B cell (primary cell): Measurements from ENCODE around the gene ISOC2. TPM values are rescaled to one million over a fixed set of nuclear protein-coding genes. Genes with fewer than 3 reads are reported as not detected.

Source experiments
- ATAC-seq: fragments of 200-7000 bp; cut with Tn5 transposase; one replicate; pipeline ENCODE4 v1.10.0; 2021; ENCODE audit warnings: low read depth, mild to moderate bottlenecking, moderate number of reproducible peaks, moderate library complexity
- CTCF ChIA-PET: fragments of 350-600 bp; sonication (Branson Sonifier 250); formaldehyde crosslinking; loops from one replicate; lab custom pipeline; 2021; ENCODE audit warnings: antibody characterized with exemption, inconsistent platforms; lab: Charles Lee
- POLR2A ChIA-PET: fragments of 350-600 bp; sonication (Branson Sonifier 250); formaldehyde crosslinking; loops from one replicate; lab custom pipeline; 2021; ENCODE audit warnings: antibody characterized with exemption; lab: Charles Lee
- DNase-seq: peaks from one replicate; pipeline ENCODE4 v3.0.0; 2013
- H2AFZ ChIP-seq: 2 replicates; pipeline ENCODE4 v1.6.1; 2012; ENCODE audit warnings: mild to moderate bottlenecking, low read depth, low read length; ENCODE audit not compliant: insufficient read depth, poor library complexity, severe bottlenecking
- H3K27ac ChIP-seq, 2 donors: 1 replicate in 1 of 2; 2 replicates in 1 of 2; pipeline ENCODE4 v1.5.1; 2012 to 2013; ENCODE audit warnings: low read length in 2 of 2, mild to moderate bottlenecking in 2 of 2, moderate library complexity in 1 of 2
- H3K27me3 ChIP-seq, 4 experiments: fragments of 200-600 bp in 1 of 4; sonication (generic) in 1 of 4; replicated peaks in 1 of 4; 1 replicate in 2 of 4; 2 replicates in 2 of 4; pipeline versions ENCODE4 v1.6.1 to v1.7.0; 2013 to 2016; ENCODE audit warnings: low read length in 3 of 4, mild to moderate bottlenecking in 2 of 4, mixed read lengths in 1 of 4, moderate library complexity in 1 of 4; ENCODE audit not compliant: insufficient read depth in 4 of 4, control insufficient read depth in 3 of 4; ENCODE audit errors: control extremely low read depth in 1 of 4
- H3K36me3 ChIP-seq, 2 experiments: replicated peaks in 1 of 2; 1 replicate in 1 of 2; 2 replicates in 1 of 2; pipeline versions ENCODE4 v1.6.1 to v1.7.1; 2013; ENCODE audit warnings: low read length in 1 of 2; ENCODE audit not compliant: insufficient read depth in 2 of 2, control insufficient read depth in 1 of 2; ENCODE audit errors: control extremely low read depth in 1 of 2, extremely low read depth in 1 of 2
- H3K4me1 ChIP-seq, 2 donors: fragments of 200-600 bp in 1 of 2; sonication (generic) in 1 of 2; 1 replicate in 1 of 2; 2 replicates in 1 of 2; pipeline versions ENCODE4 v1.5.1 to v1.6.1; 2013 to 2017; ENCODE audit warnings: low read length in 2 of 2; ENCODE audit not compliant: control insufficient read depth in 2 of 2, insufficient read depth in 2 of 2
- H3K4me2 ChIP-seq: replicated peaks from 2 replicates; pipeline ENCODE3; 2012; ENCODE audit warnings: mild to moderate bottlenecking, low read depth, low read length; ENCODE audit not compliant: poor library complexity, severe bottlenecking
- H3K4me3 ChIP-seq, 5 experiments: fragments of 200-600 bp in 1 of 5; sonication (generic) in 1 of 5; 1 replicate in 3 of 5; 2 replicates in 2 of 5; pipeline versions ENCODE4 v1.5.1 to v1.7.0; 2011 to 2016; ENCODE audit warnings: low read length in 4 of 5, mild to moderate bottlenecking in 4 of 5, low read depth in 2 of 5, control low read depth in 1 of 5, moderate library complexity in 1 of 5; ENCODE audit not compliant: insufficient read depth in 1 of 5; ENCODE audit errors: control extremely low read depth in 1 of 5, extremely low read depth in 1 of 5
- H3K79me2 ChIP-seq: fragments of 200-600 bp; sonication (generic); one replicate; pipeline ENCODE4 v1.6.0; 2016; ENCODE audit warnings: low read length; ENCODE audit not compliant: control insufficient read depth, insufficient read depth
- H3K9ac ChIP-seq: fragments of 200-600 bp; sonication (generic); 2 replicates; pipeline ENCODE4 v1.6.1; 2017; ENCODE audit warnings: mild to moderate bottlenecking, low read length, moderate library complexity
- H3K9me3 ChIP-seq, 3 donors: one replicate each; pipeline versions ENCODE4 v1.6.1 to v1.7.1; 2013; ENCODE audit warnings: low read length in 2 of 3; ENCODE audit not compliant: control insufficient read depth in 2 of 3, insufficient read depth in 1 of 3; ENCODE audit errors: control extremely low read depth in 1 of 3
- H4K20me1 ChIP-seq: 2 replicates; pipeline ENCODE4 v1.6.0; 2012; ENCODE audit warnings: mild to moderate bottlenecking, low read length; ENCODE audit not compliant: insufficient read depth, control insufficient read depth, poor library complexity, severe bottlenecking
- H3K27ac Mint-ChIP-seq: one replicate; pipeline ENCODE4 v1.8.0; 2021; ENCODE audit warnings: mixed read lengths
- H3K27me3 Mint-ChIP-seq: one replicate; pipeline ENCODE4 v1.8.0; 2021; ENCODE audit warnings: mixed read lengths
- H3K4me1 Mint-ChIP-seq: one replicate; pipeline ENCODE4 v1.8.0; 2021; ENCODE audit warnings: mixed read lengths
- H3K4me3 Mint-ChIP-seq: one replicate; pipeline ENCODE4 v1.8.0; 2021; ENCODE audit warnings: mixed read lengths
- H3K9me3 Mint-ChIP-seq: one replicate; pipeline ENCODE4 v1.8.0; 2022; ENCODE audit warnings: mixed read lengths; ENCODE audit not compliant: insufficient read depth
- EZH2 ChIP-seq: IDR thresholded peaks from 2 replicates; pipeline ENCODE4 v1.6.1; 2012; ENCODE audit warnings: borderline replicate concordance, low read depth, mild to moderate bottlenecking, moderate library complexity, low read length; ENCODE audit not compliant: insufficient read depth, poor library complexity, severe bottlenecking
- WGBS: methylation state at CpG from one replicate; pipeline ENCODE4 v1.1.5; 2013; ENCODE audit warnings: missing lambda C conversion rate; ENCODE audit not compliant: insufficient coverage; 5-methylcytosine and 5-hydroxymethylcytosine counted together
- intact Hi-C: fragments of 100-400 bp; cut with micrococcal nuclease; formaldehyde crosslinking; loops from one replicate; pipeline ENCODE4 v1.10.0; 2022
- polyA plus RNA-seq: library from polyadenylated mRNA; depleted of rRNA; stranded (reverse); fragments of >200 nt; gene quantifications from 2 replicates; pipeline ENCODE4 v1.2.3, GENCODE V29; 2012
- total RNA-seq, 2 donors: library from RNA; stranded (reverse); fragments of 120-200 nt in 1 of 2; gene quantifications; 1 replicate in 1 of 2; 2 replicates in 1 of 2; pipeline versions ENCODE4 v1.2.3 to v1.2.4, GENCODE V29; 2013 to 2022
- TF ChIP-seq, protein P1 (sequence below): fragments of 200-600 bp; IDR thresholded peaks from one replicate; pipeline ENCODE4 v1.8.0; 2022; ENCODE audit warnings: antibody characterized with exemption, mild to moderate bottlenecking

The ISOC2 gene
- total and polyA plus RNA-seq, 2 donors (not counting 1 experiment from before 2014, with no cell fraction given), result 10.0 to 27.6 TPM

GRCh38 chr19:55406826-55407549 lies 54.5 kb downstream of the ISOC2 start:
- ATAC-seq (no peak), DNase-seq (no peak)
- POLR2A ChIA-PET, result interaction anchor here (0.7 to 2.3 kb wide), 12 partner anchors 14 to 289 kb away, joined by 3 to 21 read pairs (median 8); partner anchors contain the start of genes KMT5C, PPP1R12C, PPP6R1 and TMEM238
- intact Hi-C loops, result loop anchor here (5.0 kb wide), 4 partner anchors 55 to 235 kb away; partner anchors contain the start of genes C19orf85, FIZ1, ISOC2 and ZNF580
- peak overlapping the region; percentile 72 for H2AFZ ChIP-seq
- H3K79me2 ChIP-seq, result peaks cover 25% of the 10 kb centered on the region
- peaks cover 11 to 25% of the 10 kb centered on the region in 2 donors for H3K4me1 ChIP-seq
- H4K20me1 ChIP-seq, result peaks cover 7% of the 10 kb centered on the region
- no peak for TF ChIP-seq EZH2
- Mint-ChIP-seq H3K27ac (peak overlapping the region; percentile 88), H3K9me3 (peaks cover 6% of the 10 kb centered on the region), H3K4me1 (peaks cover 32% of the 10 kb centered on the region), H3K4me3 (peak overlapping the region; percentile 98), H3K27me3 (no peaks in the 10 kb centered on the region)
- peak overlapping the region; percentile 32 to 89 (median 77) for H3K4me3 ChIP-seq
- H3K9ac ChIP-seq, result peak overlapping the region; percentile 79
- 12% methylated on average over 32 of the region's 35 CpGs for WGBS
- CTCF ChIA-PET, result interaction anchor here (1.0 kb wide), 1 partner anchor 9 kb away, joined by 3 read pairs; no protein-coding TSS in a partner anchor
- H3K9me3 ChIP-seq, result peaks cover 0 to 20% (median 3%) of the 10 kb centered on the region in 3 donors
- H3K27ac ChIP-seq, result peak overlapping the region; percentile 99 to 100
- no peaks in the 10 kb centered on the region for H3K27me3 ChIP-seq
- H3K36me3 ChIP-seq, result peaks cover 0 to 39% of the 10 kb centered on the region in 2 experiments
- H3K4me2 ChIP-seq, result peak overlapping the region; percentile 90

GRCh38 chr19:55406091-55406825 lies 55.2 kb downstream of the ISOC2 start:
- H3K27ac ChIP-seq, result no peak overlapping the region
- H3K27me3 Mint-ChIP-seq, result no peaks in the 10 kb centered on the region
- peaks cover 11 to 25% of the 10 kb centered on the region in 2 donors for H3K4me1 ChIP-seq
- peaks cover 6% of the 10 kb centered on the region for H3K9me3 Mint-ChIP-seq
- peaks cover 11% of the 10 kb centered on the region for H4K20me1 ChIP-seq
- TF ChIP-seq, protein P1, sequence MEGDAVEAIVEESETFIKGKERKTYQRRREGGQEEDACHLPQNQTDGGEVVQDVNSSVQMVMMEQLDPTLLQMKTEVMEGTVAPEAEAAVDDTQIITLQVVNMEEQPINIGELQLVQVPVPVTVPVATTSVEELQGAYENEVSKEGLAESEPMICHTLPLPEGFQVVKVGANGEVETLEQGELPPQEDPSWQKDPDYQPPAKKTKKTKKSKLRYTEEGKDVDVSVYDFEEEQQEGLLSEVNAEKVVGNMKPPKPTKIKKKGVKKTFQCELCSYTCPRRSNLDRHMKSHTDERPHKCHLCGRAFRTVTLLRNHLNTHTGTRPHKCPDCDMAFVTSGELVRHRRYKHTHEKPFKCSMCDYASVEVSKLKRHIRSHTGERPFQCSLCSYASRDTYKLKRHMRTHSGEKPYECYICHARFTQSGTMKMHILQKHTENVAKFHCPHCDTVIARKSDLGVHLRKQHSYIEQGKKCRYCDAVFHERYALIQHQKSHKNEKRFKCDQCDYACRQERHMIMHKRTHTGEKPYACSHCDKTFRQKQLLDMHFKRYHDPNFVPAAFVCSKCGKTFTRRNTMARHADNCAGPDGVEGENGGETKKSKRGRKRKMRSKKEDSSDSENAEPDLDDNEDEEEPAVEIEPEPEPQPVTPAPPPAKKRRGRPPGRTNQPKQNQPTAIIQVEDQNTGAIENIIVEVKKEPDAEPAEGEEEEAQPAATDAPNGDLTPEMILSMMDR, result no peak
- TF ChIP-seq EZH2, result no peak
- H3K4me3 Mint-ChIP-seq, result peak overlapping the region; percentile 98
- H3K4me1 Mint-ChIP-seq, result peaks cover 32% of the 10 kb centered on the region
- H3K79me2 ChIP-seq, result peaks cover 25% of the 10 kb centered on the region
- peak overlapping the region in 3 of 5 experiments; percentile 77 to 89 (median 79) for H3K4me3 ChIP-seq
- H3K27ac Mint-ChIP-seq, result peak overlapping the region; percentile 88
- no peak for DNase-seq
- ChIA-PET CTCF (interaction anchor here (0.5 to 0.7 kb wide), 2 partner anchors 11 to 305 kb away, joined by 3 read pairs; no protein-coding TSS in a partner anchor), POLR2A (interaction anchor here (0.6 to 2.3 kb wide), 3 partner anchors 67 to 147 kb away, joined by 3 to 11 read pairs (median 3); partner anchors contain the start of genes KMT5C, PPP6R1 and ZNF628)
- ATAC-seq, result no peak
- no peaks in the 10 kb centered on the region for H3K27me3 ChIP-seq
- 87% methylated on average over 9 of the region's 14 CpGs for WGBS
- H3K9ac ChIP-seq, result peak overlapping the region; percentile 79
- H3K36me3 ChIP-seq, result peaks cover 0 to 42% of the 10 kb centered on the region in 2 experiments
- intact Hi-C loops, result loop anchor here (5.0 kb wide), 4 partner anchors 56 to 236 kb away; partner anchors contain the start of genes C19orf85, FIZ1, ISOC2 and ZNF580
- peak overlapping the region; percentile 90 for H3K4me2 ChIP-seq
- peaks cover 0 to 20% (median 3%) of the 10 kb centered on the region in 3 donors for H3K9me3 ChIP-seq
- H2AFZ ChIP-seq, result no peak overlapping the region
